Caki2 (cell line): ENCODE results near the gene TASL. TPM values are rescaled to one million over a fixed set of nuclear protein-coding genes. Genes with fewer than 3 reads are reported as not detected.
A peak's percentile ranks its signal among the peaks of the same experiment; 100 is the strongest.
"Not testable (repeated sequence)": the region's sequence is repeated elsewhere in the genome, so short reads cannot be mapped to it uniquely, and the experiment has no call there.

Experiments used
- DNase-seq: peaks from one replicate; pipeline ENCODE4 v3.0.0-alpha.2; 2015; ENCODE audit warnings: low read depth
- in situ Hi-C: cut with HindIII; loops from 2 replicates; pipeline ENCODE4 v1.10.0; 2016; ENCODE audit warnings: low sequenced_read_pairs, low pct_unique_long_range_greater_than_20kb, mixed read lengths
- total RNA-seq: library from RNA; depleted of rRNA; stranded (reverse); fragments of >200 nt; shearing (Covaris generic); gene quantifications from 2 replicates; pipeline ENCODE4 v1.2.3, GENCODE V29; 2014; ENCODE audit warnings: low replicate concordance; rRNA removed

Gene TASL
- not detected in 2 replicates for total RNA-seq

- DNase-seq = no peak
Observed at GRCh38 chrX:30577362-30577991, at the start of gene TASL. TASL (minus strand) TSS chrX:30577766; CDS start chrX:30560355, 17,411 bp downstream.

GRCh38 chrX:30626402-30626801 is 48.8 kb upstream of the TASL start:
- in situ Hi-C loops = no loop called here
- DNase-seq = no peak

More at GRCh38 chrX:30577362-30577991, at the start of gene TASL:
- in situ Hi-C loops = no loop called here

GRCh38 chrX:30622361-30622760 is 44.8 kb upstream of the TASL start:
- no peak for DNase-seq
- in situ Hi-C loops = no loop called here

GRCh38 chrX:30620980-30621618 is 43.5 kb upstream of the TASL start:
- DNase-seq = peak; percentile 30
- in situ Hi-C loops = no loop called here

GRCh38 chrX:30620125-30620524 is 42.6 kb upstream of the TASL start:
- in situ Hi-C loops = no loop called here
- no peak for DNase-seq

GRCh38 chrX:30618160-30618765 is 40.7 kb upstream of the TASL start:
- DNase-seq = no peak
- in situ Hi-C loops = no loop called here

- no peak for DNase-seq
- in situ Hi-C loops = no loop called here
Observed at GRCh38 chrX:30615229-30615628, 37.7 kb upstream of the TASL start.

DNA sequence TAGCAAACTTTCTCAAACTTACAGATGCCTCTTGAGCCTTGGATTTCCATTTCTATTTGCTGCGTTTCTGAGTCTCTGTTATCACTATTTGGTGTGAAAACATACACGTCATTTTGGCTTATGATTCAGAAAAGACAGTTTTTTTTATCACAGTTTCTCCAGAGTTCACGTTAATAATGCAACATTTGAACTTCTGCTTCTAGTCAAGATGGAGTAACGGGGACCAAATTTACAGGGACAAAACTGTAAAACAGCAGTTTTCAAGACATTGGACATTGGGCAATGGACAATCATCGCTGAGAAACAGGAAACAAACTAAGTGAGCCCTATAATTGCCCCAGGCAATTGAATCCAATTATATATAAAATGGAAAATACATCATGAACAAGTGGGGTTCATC is 36.2 kb upstream of the TASL start:
- in situ Hi-C loops = no loop called here
- DNase-seq = no peak

DNA sequence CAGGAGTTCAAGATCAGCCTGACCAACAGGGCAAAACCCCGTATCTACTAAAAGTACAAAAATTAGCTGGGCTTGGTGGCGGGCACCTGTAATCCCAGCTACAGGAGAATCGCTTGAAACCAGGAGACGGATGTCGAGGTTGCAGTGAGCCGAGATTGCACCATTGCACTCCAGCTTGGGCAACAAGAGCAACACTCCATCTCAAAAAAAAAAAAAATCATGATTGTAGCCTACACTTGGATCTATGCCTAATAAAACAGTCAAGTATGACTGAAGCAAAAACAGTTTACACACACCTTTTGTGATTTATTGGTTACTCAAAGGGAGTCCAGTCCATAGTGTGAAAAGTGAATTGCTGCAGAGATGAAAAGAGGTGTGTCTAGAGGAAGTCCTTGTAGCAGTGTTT is 34.7 kb upstream of the TASL start:
- in situ Hi-C loops = no loop called here
- DNase-seq = peak; percentile 18

GRCh38 chrX:30610026-30610425 is 32.5 kb upstream of the TASL start:
- no peak for DNase-seq

GRCh38 chrX:30607155-30607554 is 29.6 kb upstream of the TASL start:
- in situ Hi-C loops = no loop called here

More at GRCh38 chrX:30610026-30610425, 32.5 kb upstream of the TASL start:
- in situ Hi-C loops = no loop called here

DNA sequence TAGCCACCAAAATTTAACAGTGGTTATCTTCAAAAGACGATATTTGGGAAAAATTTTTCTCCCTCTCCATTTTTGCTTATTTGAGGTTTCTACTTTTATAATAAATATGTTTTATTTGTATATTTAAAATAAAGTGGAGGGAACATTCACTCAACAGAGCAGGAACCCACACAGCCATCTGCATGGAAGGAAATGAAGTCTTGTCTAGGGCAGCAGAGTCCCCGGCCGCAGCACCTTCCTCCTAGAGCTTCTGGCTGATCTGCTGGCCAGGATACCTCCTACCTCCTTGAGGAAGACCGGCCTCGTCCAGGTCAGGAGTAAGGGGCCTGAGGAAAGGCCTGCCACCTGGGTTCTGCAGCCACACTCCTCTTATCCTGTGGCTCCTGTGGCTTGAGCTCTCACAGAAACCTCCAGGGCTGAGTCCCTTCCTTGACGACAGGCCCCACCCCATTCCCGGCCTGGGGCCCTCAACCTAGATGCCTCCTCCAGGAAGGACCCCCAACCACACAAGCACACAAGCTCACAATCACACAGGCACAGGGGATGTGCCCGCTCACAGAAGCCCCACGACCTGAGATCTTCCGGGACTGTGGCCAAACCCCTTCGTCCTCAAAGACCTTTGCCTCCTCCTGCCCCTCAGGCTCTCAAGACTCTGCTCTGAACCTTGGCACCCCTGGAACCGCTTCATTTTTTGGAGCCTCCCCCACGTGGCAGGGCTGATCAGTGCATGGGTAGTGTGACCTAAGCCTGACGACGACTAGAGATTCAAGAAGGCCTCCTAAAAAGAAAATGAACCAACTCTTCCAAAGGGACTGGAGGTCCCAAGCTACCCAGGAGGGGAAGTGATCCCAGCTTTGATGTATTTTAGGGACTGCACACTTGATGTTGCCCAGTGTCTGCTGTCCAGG is 23.0 kb upstream of the TASL start:
- in situ Hi-C loops, DNase-seq: not testable (repeated sequence)

More at GRCh38 chrX:30607155-30607554, 29.6 kb upstream of the TASL start:
- DNase-seq = no peak

DNA sequence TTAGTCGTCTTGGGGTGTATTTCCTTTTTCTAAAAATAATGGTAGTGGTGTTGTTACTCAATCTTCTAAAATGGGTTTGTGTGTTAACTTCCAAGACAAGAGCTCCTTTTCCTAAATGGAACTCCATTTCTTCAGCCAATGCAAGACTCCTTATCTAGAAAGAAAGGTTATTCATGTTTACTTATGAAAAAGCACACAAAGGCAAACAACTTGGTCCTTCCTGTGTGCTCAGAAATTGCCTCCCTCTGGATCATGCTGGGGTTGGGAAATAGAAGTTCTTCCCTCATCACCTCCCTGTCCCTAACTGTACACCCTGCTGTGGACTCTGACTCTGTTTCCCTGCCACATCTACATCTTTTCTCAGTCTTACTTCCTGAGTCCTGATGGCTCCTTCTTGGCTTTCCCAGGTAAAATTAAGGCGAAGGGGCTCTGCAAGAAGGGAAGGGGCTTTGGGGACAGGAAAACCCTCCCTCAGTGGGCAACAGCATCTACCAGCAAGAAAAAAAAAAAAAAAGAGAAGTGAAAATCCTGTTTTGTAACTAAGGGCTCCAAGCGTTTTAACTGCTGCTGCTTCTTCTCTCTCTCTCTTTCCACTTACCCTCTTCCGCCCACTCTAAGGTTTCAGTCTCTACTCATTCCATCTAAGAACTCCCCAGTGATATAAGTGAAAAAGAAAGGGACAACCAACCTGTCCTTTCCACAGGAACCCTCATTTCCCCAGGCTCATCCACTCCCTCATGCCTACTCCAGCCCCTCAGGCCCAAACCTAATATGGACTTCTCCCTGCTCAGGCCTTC is 19.8 kb upstream of the TASL start:
- no peak for DNase-seq
- in situ Hi-C loops = no loop called here

- in situ Hi-C loops = no loop called here
- DNase-seq = no peak
Observed at GRCh38 chrX:30593440-30594200, 16.1 kb upstream of the TASL start.

GRCh38 chrX:30592831-30593230 is 15.3 kb upstream of the TASL start:
- no peak for DNase-seq
- in situ Hi-C loops = no loop called here

GRCh38 chrX:30590368-30590767 is 12.8 kb upstream of the TASL start:
- in situ Hi-C loops = no loop called here
- DNase-seq = no peak
